Psoas muscle (tissue), 8 donors: Measurements from ENCODE around the gene BID. TPM values are rescaled to one million over a fixed set of nuclear protein-coding genes. Genes with fewer than 3 reads are reported as not detected.
A peak's percentile ranks its signal among the peaks of the same experiment; 100 is the strongest.

Experiments
- ATAC-seq, 4 donors: fragments of 200-7000 bp; cut with Tn5 transposase; one replicate each; pipeline ENCODE4 v1.9.1; 2020; ENCODE audit warnings: moderate library complexity in 3 of 4, mild to moderate bottlenecking in 2 of 4
- DNase-seq, 2 donors: peaks; one replicate each; pipeline ENCODE4 v3.0.0-alpha.2; 2020
- H3K27ac ChIP-seq: fragments of 200-600 bp; one replicate; pipeline ENCODE4 v1.8.0; 2022
- H3K27me3 ChIP-seq, 3 donors: fragments of 200-600 bp in 1 of 3; one replicate each; pipeline versions ENCODE4 v1.6.1 to v1.8.0; 2013 to 2022; ENCODE audit warnings: low read length in 2 of 3, mild to moderate bottlenecking in 2 of 3, moderate library complexity in 1 of 3; ENCODE audit not compliant: insufficient read depth in 3 of 3
- H3K36me3 ChIP-seq, 2 donors: fragments of 200-600 bp in 1 of 2; one replicate each; pipeline versions ENCODE4 v1.6.1 to v1.8.0; 2013 to 2022; ENCODE audit warnings: low read depth in 1 of 2, mild to moderate bottlenecking in 1 of 2, moderate library complexity in 1 of 2; ENCODE audit not compliant: insufficient read depth in 1 of 2
- H3K4me1 ChIP-seq: fragments of 200-600 bp; one replicate; pipeline ENCODE4 v1.8.0; 2022
- H3K4me3 ChIP-seq: fragments of 200-600 bp; one replicate; pipeline ENCODE4 v1.8.0; 2022; ENCODE audit warnings: mild to moderate bottlenecking
- H3K9me3 ChIP-seq: fragments of 200-600 bp; one replicate; pipeline ENCODE4 v1.8.0; 2022
- WGBS, 3 donors: extraction: QIAGEN DNeasy Blood & Tissue Kit; methylation state at CpG; one replicate each; pipeline versions ENCODE4 v1.1.6 to v1.1.7; 2013; 5-methylcytosine and 5-hydroxymethylcytosine counted together
- intact Hi-C, 2 donors: fragments of 100-400 bp; cut with DNase I; formaldehyde crosslinking; loops; one replicate each; pipeline versions ENCODE4 v1.11.0 to v1.14.2; 2022
- polyA plus RNA-seq, 3 donors: library from polyadenylated mRNA; stranded (reverse); fragments of 200-250 nt; gene quantifications; one replicate each; pipeline ENCODE4 v1.2.3, GENCODE V29; 2013
- total RNA-seq, 4 donors: library from RNA; stranded (reverse); fragmentation: NEBNext Ultra II Directional in 2 of 4; extraction: Animal tissue kit (Norgen Biotek cat#: 25700) in 2 of 4; gene quantifications; one replicate each; pipeline versions ENCODE4 v1.2.1 to v1.2.4, GENCODE V29; 2021 to 2023
- TF ChIP-seq, protein P1 (sequence below): fragments of 200-600 bp; IDR thresholded peaks from one replicate; pipeline ENCODE4 v1.8.0; 2022; ENCODE audit warnings: antibody characterized with exemption
- donor health status: healthy with polysubstance abuse.
- donor health status: DM: no; HTN: no; CAD: no; lungs with moderate emphysema.
- donor health status: Bipolar disorder and iron deficiency.
- donor health status: healthy.
- donor health status: DM: yes; HTN: yes; CAD: no.
- donor health status: DM: no; HTN: no; CAD: no.
- donor health status: DM: no; HTN: no; CAD: no.
- donor health status: DM: yes; HTN: yes; CAD: no.

Gene BID
- total and polyA plus RNA-seq, 7 donors = 5.6 to 27.4 (median 9.9) TPM

DNA sequence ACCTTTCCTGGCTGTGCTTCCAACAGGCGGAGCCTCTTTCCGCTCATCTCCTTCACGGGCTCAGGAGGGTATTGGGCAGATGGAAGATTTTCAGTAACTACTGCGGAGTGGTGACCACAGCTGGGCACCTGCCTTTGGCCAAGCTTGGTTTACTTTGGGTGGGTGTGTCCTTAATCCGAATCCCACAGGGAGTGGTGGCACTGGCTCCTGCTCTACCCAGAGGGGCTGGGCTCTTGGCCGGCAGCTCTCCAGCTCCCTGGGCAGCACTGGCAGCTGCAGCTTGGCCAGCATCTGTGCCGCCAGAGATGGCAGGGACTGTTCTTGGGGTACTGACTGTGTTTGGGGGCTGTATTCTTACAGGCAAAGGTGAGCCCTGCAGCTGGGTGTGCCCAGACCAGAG is 29.8 kb downstream of the BID start:
- H3K36me3 ChIP-seq = no peaks in the 10 kb centered on the region
- ATAC-seq = peak in 2 of 4 donors; percentile 8 to 9
- TF ChIP-seq, protein P1, sequence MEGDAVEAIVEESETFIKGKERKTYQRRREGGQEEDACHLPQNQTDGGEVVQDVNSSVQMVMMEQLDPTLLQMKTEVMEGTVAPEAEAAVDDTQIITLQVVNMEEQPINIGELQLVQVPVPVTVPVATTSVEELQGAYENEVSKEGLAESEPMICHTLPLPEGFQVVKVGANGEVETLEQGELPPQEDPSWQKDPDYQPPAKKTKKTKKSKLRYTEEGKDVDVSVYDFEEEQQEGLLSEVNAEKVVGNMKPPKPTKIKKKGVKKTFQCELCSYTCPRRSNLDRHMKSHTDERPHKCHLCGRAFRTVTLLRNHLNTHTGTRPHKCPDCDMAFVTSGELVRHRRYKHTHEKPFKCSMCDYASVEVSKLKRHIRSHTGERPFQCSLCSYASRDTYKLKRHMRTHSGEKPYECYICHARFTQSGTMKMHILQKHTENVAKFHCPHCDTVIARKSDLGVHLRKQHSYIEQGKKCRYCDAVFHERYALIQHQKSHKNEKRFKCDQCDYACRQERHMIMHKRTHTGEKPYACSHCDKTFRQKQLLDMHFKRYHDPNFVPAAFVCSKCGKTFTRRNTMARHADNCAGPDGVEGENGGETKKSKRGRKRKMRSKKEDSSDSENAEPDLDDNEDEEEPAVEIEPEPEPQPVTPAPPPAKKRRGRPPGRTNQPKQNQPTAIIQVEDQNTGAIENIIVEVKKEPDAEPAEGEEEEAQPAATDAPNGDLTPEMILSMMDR = no peak
- no peak overlapping the region for H3K4me3 ChIP-seq
- intact Hi-C loops = loop anchor here (5.0 kb wide), 2 partner anchors 38 to 333 kb away; partner anchors contain the start of gene PEX26 (in 1 of the 2)
- 27 to 37% (median 33%) methylated on average over 7 of the region's 7 CpGs for WGBS, 3 donors
- H3K27ac ChIP-seq = no peak overlapping the region
- H3K4me1 ChIP-seq = peaks cover 11% of the 10 kb centered on the region
- H3K27me3 ChIP-seq = no peaks in the 10 kb centered on the region
- no peak for DNase-seq
- no peaks in the 10 kb centered on the region for H3K9me3 ChIP-seq

DNA sequence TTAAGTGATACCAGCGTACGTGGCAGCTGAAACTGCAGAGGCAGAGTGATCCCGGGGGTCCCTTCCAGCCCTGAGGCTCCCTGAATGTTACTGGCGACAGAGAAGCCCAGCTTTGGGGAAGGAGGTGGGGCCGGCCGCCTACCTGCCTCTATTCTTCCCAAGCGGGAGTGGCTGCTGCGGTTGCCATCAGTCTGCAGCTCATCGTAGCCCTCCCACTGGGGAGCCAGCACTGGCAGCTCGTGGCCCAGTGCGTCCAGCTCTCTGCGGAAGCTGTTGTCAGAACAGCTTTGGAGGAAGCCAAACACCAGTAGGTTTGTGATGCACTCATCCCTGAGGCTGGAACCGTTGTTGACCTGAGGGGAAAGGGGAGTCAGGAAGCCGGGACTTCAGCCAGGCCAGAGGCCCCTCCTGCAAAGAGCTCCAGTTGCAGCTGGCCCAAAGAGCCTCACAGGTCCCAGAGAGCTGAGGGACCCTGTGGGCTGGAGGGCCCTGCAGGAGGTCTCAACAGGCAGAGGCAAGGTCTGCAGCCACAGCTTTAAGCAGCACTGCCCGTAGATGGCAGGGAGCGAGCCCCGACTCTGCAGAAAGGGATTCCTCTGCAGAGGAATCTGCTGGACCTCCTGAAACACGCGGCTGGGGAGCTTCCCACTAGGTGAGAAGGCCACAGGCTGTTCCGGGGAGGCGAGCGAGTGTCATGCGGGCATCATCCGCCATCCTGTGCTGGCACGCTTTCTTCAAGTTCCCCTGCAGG is 30.4 kb downstream of the BID start:
- no peaks in the 10 kb centered on the region for H3K27me3 ChIP-seq
- no peak overlapping the region for H3K4me3 ChIP-seq
- ATAC-seq (peak; percentile 16 to 59 (median 36)), DNase-seq (no peak)
- no peak overlapping the region for H3K27ac ChIP-seq
- no peaks in the 10 kb centered on the region for H3K36me3 ChIP-seq
- 46 to 50% (median 48%) methylated on average over 25 of the region's 25 CpGs for WGBS, 3 donors
- intact Hi-C loops = loop anchor here (2.0 to 5.0 kb wide), 3 partner anchors 38 to 333 kb away; partner anchors contain the start of gene PEX26 (in 1 of the 2)
- H3K4me1 ChIP-seq = peaks cover 11% of the 10 kb centered on the region
- H3K9me3 ChIP-seq = no peaks in the 10 kb centered on the region
- TF ChIP-seq, protein P1 = no peak

DNA sequence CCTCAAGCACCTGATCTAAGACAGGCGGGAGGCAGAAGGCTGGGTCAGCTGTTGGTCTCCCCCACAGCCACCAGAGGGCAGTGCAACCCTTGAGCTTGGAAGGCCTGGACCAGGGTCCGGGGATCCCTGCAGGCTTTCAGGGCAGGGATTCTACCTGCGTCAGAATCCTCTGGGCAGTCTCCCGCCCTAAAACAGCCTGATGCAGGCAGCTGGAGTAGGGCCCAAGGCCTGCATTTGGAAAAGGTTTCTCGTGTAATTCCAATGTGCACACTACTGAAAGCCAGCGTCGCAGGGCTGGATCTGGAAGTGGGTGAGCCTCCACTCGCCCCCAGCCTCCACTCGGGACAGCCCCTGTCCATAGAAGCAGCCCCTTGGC is 31.8 kb downstream of the BID start:
- intact Hi-C loops = loop anchor here (2.0 to 5.0 kb wide), 3 partner anchors 40 to 335 kb away; partner anchors contain the start of gene PEX26 (in 1 of the 2)
- peak; percentile 68 to 77 (median 75) for ATAC-seq
- TF ChIP-seq, protein P1 = peak; percentile 69
- H3K27ac ChIP-seq = no peak overlapping the region
- H3K4me1 ChIP-seq = peaks cover 11% of the 10 kb centered on the region
- peaks cover 0 to 5% of the 10 kb centered on the region in 2 donors for H3K36me3 ChIP-seq
- no peaks in the 10 kb centered on the region for H3K27me3 ChIP-seq
- peak; percentile 56 to 77 for DNase-seq
- 32 to 53% (median 34%) methylated on average over 9 of the region's 9 CpGs for WGBS, 3 donors
- H3K9me3 ChIP-seq = no peaks in the 10 kb centered on the region
- H3K4me3 ChIP-seq = no peak overlapping the region

DNA sequence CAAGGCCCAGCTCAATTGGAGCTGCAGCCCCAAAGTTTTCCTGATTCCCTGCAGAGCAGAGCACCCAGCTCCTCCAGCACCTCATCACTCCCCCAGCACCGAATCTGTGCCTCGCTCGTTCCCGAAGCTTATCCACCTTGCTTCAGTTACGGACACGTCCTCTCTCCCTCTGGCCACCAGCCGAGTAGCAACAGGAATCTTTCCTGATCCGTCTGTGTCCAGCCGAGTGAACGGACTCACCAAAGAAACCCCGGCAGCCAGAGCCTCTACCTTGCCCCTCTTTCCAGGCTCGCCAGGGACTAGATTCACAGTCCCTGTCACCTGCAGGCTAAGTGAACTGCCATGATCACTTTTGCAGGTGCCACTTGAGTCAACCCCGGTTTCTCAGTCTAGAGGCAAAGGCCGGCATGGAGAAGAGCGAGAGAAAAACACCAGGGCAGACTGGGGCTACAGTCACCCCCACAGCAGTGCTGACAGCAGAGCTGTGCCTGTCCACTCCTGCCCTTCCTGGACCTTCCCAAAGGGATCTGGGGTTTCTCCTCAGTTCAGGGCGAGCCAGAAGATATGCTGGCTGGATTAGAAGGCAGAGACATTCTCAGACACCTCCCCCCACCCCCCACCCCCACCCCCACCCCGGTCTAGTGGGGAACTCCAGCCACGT is 32.3 kb downstream of the BID start:
- WGBS, 3 donors = 71 to 79% (median 74%) methylated on average over 18 of the region's 18 CpGs
- ATAC-seq (peak in 3 of 4 donors; percentile 1 to 4 (median 3)), DNase-seq (no peak)
- intact Hi-C loops = loop anchor here (2.0 to 5.0 kb wide), 3 partner anchors 40 to 335 kb away; partner anchors contain the start of gene PEX26 (in 1 of the 2)
- Histone ChIP-seq H3K27ac (no peak overlapping the region), H3K27me3 (no peaks in the 10 kb centered on the region), H3K4me1 (peaks cover 11% of the 10 kb centered on the region), H3K4me3 (no peak overlapping the region), H3K9me3 (no peaks in the 10 kb centered on the region), H3K36me3 (peaks cover 0 to 5% of the 10 kb centered on the region in 2 donors)
- TF ChIP-seq, protein P1 = no peak
